Stimulated activated CD4-positive, alpha-beta T cell treated with anti-CD3 and anti-CD28 coated beads, TNF-alpha, amount 100 ng/mL, for 48 hours (primary cell): Measurements from ENCODE around the gene LMF1.

Source experiments
- DNase-seq, 3 donors: peaks; one replicate each; pipeline ENCODE4 v3.0.0-alpha.2; 2020; ENCODE audit warnings: low read depth in 3 of 3

LMF1 gene

DNA sequence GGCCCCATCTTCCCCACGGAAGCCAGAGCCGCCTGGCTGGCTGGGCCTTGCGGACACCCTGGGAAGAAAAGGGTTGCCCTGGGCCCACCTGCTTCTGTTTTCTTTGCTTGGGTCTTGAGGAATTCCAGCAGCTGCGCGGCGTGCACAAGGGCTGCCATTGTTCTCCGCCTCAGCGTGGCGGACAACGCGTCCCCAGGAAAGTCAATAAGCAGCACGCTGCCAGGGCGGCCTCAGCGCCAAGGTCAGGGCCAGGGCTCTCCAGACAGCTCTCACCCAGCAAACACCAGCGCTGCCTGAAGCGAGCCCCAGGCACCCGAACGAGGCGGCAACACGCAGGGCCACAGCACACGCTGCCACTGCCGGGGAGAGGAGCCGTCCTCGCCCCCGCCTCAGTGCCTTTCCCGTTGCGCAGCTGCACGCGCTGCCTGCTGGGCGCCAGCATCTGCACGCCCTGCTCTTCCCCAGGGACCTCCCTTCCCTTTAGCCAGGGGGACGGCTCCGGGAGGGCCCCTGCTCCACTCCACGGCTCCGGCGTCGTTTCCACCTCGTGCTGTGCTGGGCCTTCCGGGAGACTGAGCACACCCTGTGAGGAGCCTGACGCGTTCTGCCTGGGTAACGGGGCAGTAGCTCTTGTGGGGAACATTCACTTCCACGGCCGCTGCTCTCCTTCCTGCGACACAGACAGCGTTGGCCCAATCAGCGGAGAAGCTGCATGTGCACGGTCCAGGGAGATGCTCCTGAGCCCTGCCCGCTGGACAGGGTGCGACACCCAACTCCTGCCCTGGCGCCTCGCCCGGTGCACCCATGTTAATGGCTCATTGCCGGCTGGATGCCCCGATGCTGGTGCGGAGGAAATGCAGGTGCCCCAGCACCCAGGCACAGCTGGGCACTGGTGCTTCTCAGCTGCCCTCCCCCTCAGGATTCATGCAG lies 57.8 kb downstream of the LMF1 start:
- no peak for DNase-seq

DNA sequence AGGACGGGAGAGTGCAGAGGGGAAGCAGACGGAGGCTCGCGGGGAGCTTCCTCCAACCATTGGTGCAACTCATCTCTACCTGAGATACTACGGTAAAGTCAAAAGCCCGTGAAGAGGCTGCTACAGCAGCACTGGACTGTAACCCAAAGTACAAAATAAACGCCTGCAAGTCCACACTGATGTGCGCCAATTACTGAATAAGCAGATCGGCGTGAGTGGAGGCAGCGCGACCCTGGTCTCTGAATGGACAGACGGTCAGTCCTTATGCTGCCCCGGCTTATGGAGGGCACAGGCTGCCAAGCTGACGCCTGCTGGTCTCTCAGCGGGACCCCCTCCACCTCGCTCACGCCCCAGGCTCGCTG lies 58.5 kb downstream of the LMF1 start:
- DNase-seq = no peak

DNA sequence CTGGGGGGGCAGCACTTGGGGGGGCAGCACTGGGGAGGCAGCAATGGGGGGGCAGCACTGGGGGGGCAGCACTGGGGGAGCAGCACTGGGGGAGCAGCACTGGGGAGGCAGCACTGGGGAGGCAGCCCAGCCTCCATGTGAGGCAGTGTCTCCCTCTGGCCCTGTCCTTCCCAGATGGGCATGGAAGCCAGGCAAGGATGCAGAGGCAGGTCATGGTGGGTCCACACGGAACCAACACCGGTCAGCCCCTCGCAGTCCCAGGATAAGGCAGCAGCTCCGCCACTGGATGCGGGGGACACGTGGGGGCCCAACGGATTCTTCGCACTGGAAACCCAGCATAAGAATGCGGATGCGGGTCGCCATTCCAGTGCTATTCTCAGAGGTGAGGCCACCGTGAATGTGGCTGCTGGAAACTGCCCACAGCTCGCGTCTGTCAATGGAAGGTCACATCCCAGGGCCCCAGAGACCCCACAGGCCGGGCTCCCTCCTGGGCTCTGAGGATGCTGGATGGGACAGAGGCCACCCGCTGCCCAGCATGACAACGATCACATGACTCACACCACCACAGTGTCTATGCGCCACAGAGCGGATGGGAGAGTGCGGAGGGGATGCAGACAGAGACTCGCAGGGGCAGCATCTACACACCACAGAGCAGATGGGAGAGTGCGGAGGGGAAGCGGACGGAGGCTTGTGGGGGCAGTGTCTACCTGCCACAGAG lies 59.0 kb downstream of the LMF1 start:
- DNase-seq = no peak

DNA sequence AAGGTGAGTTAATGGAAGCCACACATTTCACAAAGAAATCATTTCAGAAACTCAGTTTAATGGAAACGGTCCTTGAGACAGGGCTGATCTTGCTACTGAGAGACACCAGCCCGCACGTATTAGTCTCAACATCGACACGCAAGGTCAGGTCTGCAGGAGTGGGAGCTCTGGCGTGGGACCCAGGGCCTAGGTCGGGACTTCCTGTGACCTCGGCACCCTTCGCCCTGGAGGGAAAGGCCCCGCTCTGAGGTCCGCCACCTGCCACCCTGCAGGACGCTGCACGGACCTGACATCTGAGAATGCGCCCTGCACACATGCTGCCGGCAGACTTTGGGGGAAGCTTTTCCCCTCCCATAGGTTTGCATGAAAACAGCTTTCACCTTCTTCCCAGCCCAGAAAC lies 59.7 kb downstream of the LMF1 start:
- DNase-seq = no peak

DNA sequence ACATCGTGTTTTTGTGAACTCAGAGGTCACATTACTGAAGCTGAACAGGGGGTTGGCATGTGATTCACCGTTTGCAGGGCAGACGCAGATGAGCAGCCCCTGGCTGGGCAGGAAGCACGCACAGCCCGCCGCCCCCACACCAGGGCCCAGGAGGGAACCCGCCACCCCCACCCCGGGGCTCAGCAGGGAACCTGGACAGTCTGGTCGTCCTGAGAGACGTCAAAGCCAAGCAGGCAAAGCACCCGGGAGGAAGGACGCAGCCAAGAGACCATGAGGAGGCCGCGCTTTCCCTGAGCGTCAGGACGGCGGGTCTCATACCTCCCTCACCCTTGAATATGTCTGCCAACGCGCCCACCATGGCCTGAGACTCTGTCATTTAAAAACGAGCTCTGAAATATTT lies 60.6 kb downstream of the LMF1 start:
- no peak for DNase-seq

DNA sequence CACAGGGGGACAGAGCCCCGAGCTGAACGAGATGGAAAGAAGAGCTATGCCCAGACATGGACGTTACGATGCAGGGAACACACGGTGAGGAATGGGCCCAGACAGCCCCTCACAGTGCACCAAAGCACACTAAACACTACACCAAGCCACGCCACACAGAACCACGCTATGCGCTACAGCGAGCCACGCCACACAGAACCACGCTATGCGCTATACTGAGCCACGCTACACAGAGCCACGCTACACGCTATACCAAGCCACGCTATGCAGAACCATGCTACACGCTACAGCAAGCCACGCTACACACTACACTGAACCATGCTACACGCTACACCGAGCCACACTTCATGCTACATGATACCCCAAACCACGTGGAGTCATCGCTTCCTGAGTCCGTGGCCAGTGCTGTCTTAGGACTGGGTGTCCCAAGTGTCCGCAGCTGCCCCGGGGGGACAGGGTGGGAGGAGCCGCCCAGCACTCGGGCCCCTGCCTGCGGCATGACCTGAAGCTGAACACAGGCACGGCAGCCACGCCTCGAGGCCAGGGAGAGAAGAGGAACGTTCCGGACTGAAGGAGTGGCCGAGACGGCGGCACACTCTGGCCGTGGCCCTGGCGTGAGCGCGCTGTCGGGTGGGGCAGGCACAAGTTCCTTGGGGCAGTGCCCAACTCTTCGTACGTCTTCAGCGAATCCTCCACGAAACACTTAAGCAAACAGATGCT lies 61.3 kb downstream of the LMF1 start:
- no peak for DNase-seq

DNA sequence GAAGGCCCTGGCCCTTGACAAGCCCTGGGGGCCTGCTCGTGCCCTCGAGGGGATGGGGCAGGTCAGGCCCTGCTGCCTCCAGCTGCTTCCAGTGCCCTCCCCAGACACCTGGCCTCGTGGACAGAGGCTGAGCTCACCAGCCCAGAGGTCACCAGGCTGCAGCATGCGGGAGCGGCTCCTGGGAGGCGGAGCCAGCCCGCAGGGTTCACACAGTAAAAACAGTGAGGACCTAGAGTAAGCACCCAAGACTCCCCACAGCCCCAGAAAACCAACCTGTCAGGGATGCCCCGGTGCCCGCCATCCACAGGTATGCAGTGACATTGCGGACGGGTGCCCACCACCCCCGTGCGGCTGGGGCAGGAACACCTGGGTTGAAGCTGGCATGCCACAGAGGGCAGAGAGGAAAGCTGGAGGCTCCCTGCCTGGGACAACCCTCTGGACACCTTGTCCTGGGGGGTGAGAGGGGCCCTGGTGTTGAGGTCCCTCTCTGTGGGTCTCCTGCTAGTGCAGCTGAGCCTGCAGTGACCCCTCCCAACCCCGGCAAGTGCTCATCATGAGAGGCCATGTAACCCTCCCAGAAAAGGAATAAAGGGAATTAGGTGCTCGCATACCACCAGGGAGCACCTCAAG lies 62.1 kb downstream of the LMF1 start:
- no peak for DNase-seq

DNA sequence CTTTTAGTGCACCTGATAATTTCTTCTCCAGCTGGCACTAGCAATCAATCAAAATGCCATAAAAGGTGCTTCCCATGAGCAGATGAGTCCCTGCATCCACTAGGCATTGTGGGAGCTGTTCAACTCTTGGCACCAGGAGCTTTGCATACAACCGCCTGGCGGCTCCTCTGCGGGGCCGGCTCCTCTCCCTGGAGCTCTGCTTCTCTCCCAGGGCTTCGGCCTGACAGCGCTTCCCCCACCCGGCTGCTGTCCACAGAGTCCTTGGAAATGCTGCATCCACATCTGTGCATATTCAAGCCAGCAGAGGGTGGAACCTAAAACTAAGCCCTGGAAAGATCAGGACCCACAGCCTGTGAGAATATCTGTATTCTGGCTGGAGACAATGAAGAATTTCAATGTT lies 62.9 kb downstream of the LMF1 start:
- DNase-seq = no peak

DNA sequence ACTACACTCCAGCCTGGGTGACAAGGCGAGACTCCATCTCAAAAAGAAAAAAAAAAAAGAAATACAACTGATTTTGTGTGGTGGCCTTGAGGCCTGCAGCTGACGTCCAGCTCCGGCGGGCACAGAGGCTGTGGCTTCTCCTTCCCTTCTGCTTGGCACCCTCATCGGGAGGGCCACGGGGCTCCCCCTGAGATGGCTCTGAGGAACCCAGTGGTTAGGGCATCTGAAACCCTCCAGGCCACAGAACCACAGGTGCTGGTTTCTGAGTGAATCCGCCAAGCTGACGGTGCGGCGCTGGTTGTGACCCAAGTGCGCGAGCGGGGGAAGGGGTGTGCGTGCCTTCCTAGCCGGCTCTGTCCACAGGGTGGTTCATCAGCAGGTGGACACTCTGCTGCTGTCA lies 63.4 kb downstream of the LMF1 start:
- DNase-seq = no peak

DNA sequence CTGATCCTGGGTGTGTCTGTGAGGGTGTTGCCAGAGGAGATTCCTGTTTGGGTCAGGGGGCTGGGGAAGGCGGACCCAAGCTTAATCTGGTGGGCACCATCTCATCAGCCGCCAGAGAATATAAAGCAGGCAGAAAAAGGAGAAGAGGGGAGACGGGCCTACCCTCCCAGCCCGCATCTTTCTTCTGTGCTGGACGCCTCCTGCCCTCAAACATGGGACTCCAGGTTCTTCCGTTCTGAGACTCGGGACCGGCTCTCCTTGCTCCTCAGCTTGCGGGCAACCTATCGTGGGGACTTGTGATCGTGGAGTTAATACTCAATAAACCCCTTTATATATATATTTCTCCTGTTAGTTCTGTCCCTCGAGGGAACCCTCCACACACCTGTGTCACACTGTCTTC lies 64.5 kb downstream of the LMF1 start:
- DNase-seq = no peak

DNA sequence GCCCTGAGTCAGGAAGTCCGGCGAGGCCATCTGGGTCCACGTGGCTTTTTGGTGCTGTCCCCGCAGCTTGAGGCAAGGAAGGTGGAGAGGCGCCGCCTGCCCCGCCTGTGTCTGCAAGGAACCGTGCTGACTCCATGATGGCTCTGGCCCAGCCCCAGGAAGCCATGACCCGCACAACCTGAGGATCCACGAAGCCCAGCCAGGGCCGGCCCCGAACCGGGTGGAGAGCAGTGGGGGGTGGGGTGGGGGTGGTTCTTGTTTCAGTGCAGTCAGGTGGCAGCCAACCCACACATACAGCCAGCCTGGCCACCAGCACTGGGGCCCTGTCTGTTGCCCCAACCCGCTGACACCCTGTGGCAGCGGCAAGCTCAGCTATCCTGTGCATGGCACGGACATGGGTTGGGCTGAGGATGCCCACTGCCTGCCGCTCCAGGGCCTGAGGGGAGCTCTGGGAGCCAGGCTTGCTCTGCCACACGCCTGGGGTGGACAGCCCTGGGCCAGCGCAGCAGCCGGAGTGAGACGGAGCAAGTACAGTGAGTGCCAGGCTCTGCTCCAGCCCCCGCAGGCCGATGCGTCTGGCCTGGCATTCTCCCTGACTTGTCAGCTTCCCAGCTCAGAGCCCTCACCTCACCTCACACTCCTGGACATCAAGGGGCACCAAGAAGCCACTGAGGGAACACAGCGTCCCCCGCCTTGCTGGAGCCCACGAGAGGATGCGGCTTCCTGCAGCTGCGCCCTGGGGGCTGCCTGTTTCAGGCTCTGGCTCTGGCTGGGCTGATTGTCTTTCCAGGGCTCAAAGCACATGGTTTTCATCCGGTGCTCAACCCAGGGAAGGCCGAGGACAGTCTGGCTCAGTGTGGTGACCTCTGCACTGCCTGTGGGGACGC lies 68.8 kb downstream of the LMF1 start:
- DNase-seq = no peak

DNA sequence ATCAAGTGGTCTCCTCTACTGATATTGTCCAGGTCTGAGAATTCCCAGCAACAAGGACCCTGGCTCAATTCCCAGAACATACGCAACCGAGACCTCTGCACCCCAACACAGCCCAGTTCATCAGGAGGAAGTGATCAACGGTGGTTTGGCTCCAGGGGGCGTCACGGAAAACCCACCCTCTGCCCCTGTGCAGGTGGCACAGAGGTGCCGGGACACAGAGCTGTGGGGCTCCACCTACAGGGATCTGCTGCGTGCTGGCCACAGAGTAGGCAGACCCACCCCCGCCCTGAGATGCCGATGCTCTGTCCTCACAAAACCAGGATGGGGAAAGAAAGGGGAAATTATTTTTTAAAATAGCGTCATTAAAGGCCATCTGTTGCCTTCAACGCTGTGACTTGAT lies 69.6 kb downstream of the LMF1 start:
- no peak for DNase-seq

DNA sequence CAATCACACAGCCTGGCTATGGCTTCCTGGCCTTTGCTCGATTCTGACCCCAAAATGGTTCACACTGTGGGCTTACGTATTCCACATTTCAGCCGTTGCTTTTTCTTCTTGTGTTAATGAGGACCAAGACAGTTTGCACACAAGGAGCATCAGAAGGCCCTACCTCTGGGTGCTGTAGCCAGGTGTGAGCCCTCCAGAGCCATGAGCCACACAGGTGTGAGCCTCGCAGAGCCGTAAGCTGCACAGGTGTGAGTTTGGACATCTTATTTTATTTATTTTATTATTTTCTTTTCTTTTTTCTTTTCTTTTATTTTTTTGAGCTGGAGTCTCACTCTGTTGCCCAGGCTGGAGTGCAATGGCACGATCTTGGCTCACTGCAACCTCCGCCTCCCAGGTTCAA lies 70.6 kb downstream of the LMF1 start:
- no peak for DNase-seq

DNA sequence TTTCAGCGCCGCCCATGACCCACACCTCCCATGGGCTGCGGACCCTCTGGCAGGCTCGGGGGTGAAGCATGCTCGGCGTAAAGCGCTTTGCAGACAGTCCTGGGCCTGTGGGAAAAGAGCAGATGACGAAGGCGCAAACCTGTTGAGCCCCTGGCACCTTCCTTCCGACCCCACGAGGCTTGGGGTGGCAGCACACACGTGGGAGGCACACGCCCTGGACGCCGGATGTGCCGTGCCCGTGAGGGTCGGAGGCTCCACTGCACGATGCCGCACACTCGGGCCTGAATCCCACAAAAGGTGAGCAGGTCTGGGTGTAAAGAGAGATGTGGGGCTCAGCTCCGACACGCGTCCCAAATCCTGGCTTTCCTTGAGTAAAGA lies 71.1 kb downstream of the LMF1 start:
- DNase-seq = no peak

DNA sequence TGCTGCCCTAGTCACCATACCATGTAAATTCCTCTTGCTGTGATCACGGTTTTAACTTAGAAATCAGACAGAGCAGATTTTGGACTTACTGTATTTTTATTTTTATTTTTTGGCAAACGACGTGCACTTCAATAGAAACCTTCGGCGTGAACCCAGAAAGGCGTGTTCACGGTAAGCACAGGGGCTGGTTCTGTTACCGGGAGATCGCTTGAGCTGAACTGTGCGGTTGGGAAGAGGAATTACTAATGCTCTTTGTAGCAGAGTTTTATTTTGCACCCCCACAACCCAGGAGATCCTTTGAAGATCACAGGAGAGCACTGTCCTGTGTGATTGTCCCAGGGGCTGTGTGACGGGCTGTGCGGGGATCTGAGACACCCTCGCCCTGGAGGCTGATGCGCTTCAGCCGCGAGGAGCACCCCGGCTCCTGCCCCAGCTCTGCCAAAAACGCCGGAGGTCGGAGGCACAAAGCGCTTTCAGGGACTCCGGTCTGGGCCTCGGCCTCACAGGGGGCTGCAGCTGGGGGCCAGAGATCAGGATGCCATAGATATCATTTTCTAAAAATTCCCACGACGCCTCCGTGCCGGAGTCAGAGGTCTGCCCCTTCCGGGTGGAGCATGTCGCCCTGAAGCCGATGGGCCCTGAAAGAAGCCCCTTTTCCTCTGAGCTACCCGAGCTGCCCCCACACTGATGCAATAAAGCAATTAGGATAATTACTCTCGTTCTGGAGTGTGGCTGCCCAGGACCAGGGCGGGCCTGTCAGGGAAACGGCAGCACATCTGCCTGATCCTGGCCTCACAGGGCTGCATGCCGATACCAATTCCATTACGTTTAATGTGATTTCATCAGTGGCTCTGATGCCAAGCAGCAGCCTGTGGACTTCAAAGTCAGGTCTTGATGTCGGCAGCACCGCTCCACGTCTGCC lies 71.8 kb downstream of the LMF1 start:
- no peak for DNase-seq

DNA sequence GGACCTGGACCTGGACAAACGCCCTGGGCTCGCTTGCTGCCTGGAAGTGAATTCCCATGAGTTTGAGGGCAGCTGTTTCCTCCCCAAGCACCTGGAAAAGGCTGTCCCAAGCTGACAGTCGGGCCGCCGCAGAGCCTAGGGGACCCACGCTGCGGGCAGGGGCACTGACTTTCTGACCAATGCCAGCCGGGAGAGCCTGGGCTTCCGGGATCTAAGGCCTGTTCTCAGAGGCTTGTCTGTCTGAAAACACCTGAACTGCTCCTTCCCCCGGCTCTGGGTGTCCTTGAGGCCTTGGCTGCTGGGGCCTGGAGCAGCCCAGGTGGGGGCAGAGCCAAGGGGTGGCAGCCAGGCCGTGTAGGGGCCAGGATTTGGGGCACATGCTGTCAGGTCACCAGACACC lies 72.6 kb downstream of the LMF1 start:
- DNase-seq = no peak

DNA sequence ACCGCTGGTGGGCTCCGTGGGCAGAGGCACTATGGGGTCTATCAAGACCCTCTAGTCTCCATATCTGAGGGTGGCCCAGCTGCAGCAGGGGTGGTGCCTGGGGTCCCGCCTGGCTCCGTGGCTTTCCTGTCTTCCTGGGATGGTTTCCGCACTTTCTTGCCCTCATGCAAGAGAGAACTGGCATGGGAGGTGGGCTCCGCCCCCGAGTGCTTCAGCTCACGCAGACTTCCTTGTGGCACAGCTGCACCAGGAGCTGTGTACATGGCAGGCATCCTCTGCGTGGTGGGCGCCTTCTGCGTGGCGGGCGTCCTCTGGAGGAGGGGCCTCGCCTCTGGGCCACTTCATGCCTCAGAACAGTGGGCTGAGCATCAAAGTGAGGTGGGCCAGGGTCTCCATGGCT lies 73.1 kb downstream of the LMF1 start:
- no peak for DNase-seq

DNA sequence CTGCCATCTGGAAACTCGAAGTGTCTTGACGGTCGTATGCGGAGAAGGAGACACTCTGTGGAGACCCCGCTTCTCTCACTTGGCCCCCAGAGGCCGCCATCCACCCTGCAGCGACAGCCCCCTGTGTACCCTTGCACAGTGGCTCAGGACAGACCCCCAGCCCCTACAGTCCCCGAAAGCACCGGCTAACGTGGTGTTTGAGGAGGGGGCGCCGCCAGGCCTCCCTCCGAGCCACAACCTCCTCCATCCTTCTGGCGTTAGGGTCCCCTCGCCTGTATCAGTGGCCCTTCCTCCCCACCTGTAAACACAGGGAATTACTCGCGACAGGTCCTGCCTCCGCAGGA lies 73.6 kb downstream of the LMF1 start:
- no peak for DNase-seq

DNA sequence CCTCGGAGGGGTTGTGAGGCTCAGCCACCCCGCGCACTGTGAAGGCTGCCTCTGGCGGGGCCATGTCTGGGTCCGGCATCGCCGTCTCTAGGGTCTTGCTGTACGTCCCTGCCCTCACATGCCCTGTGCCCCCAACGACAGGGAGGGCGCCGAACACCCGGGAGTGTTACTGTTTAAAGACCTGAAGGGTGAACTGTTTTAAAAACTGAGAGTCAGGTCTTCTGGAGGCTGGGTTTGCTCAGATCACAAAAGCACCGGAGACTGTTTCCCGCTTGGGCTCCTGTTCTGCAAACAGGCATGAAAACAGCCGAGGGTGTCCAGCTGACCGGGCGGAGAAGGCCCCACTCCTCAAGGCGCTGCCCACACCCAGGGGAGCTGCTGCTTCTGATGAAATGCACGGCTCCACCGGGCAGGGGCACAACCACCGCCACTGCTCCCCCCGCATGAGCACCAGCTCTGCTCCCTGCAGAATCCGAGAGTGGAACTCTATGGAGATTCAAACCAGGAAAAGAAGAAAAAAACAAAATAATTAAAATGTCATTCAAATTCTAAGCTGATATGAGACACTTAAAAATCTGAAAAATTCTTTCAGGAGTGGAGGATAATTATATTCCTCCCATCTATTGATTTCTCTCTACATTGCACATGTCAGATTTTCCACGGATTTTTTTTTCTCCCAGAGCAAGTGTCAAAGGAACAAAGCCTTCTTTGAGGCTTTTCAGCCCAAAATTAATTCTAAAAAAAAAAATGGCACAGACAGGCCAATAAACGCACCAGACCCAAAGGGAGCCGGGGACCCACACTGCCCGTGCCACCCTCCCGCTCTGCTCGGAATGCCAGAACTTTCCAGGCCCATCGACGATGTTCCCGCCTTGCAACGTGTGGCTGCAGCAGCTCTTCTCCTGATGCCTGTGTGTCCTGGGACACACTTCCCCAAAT lies 74.3 kb downstream of the LMF1 start:
- DNase-seq = no peak
